Sigmoid colon (tissue), 7 donors: Measurements from ENCODE around the gene JAG2. TPM values are rescaled to one million over a fixed set of nuclear protein-coding genes. Genes with fewer than 3 reads are reported as not detected.

Source experiments
- DNase-seq: peaks from one replicate; pipeline ENCODE4 v3.0.0-alpha.2; 2019
- H3K27ac ChIP-seq, 4 donors: fragments of 200-600 bp; sonication (generic); one replicate each; pipeline ENCODE4 v1.5.1; 2016 to 2019; ENCODE audit warnings: mild to moderate bottlenecking in 1 of 4
- H3K27me3 ChIP-seq, 3 donors: fragments of 200-600 bp; sonication (generic); one replicate each; pipeline ENCODE4 v1.5.1; 2019; ENCODE audit warnings: mild to moderate bottlenecking in 1 of 3
- H3K36me3 ChIP-seq, 4 donors: fragments of 200-600 bp; sonication (generic); one replicate each; pipeline ENCODE4 v1.5.1; 2016 to 2019
- H3K4me1 ChIP-seq, 4 donors: fragments of 200-600 bp; sonication (generic); one replicate each; pipeline ENCODE4 v1.5.1; 2017 to 2019
- H3K4me3 ChIP-seq, 4 donors: fragments of 200-600 bp; sonication (generic); one replicate each; pipeline ENCODE4 v1.5.1; 2017 to 2019; ENCODE audit warnings: mild to moderate bottlenecking in 2 of 4, moderate library complexity in 1 of 4
- H3K9me3 ChIP-seq, 4 donors: fragments of 200-600 bp in 3 of 4; sonication (generic) in 3 of 4; one replicate each; pipeline versions ENCODE4 v1.5.1 to v1.6.1; 2013 to 2019
- CTCF ChIP-seq, 4 experiments: fragments of 450-650 bp in 3 of 4; fragments of 200-600 bp in 1 of 4; IDR thresholded peaks; one replicate each; pipeline ENCODE4 v1.5.1; 2016 to 2019; ENCODE audit warnings: antibody characterized with exemption in 4 of 4, mild to moderate bottlenecking in 3 of 4, moderate library complexity in 2 of 4
- EP300 ChIP-seq, 4 donors: sonication (generic); formaldehyde crosslinking; IDR thresholded peaks; one replicate each; pipeline ENCODE4 v1.6.1; 2017; ENCODE audit warnings: antibody characterized with exemption in 4 of 4
- POLR2A ChIP-seq, 2 donors: fragments of 450-650 bp; IDR thresholded peaks; one replicate each; pipeline ENCODE4 v1.6.1; 2016; ENCODE audit warnings: antibody characterized with exemption in 2 of 2, mild to moderate bottlenecking in 2 of 2, moderate library complexity in 2 of 2
- POLR2AphosphoS5 ChIP-seq, 4 donors: sonication (generic); formaldehyde crosslinking; IDR thresholded peaks; one replicate each; pipeline ENCODE4 v1.6.1; 2017; ENCODE audit warnings: antibody characterized with exemption in 4 of 4
- WGBS, 2 donors: extraction: QIAGEN DNeasy Blood & Tissue Kit; methylation state at CpG; one replicate each; pipeline ENCODE4 v1.1.7; 2013; 5-methylcytosine and 5-hydroxymethylcytosine counted together
- intact Hi-C: fragments of 100-400 bp; cut with DNase I; formaldehyde crosslinking; loops from one replicate; pipeline ENCODE4 v1.15.1; 2023
- polyA plus RNA-seq, 3 donors: library from polyadenylated mRNA; stranded (reverse); fragments of 200-250 nt; gene quantifications; one replicate each; pipeline ENCODE4 v1.2.3, GENCODE V29; 2013
- total RNA-seq, 4 donors: library from RNA; depleted of rRNA; stranded (reverse); fragments of >200 nt; gene quantifications; one replicate each; pipeline ENCODE4 v1.1.0, GENCODE V29; 2016
- donor health status: healthy with polysubstance abuse.
- donor health status: Bipolar disorder and iron deficiency.
- donor health status: healthy.

JAG2 gene
- total and polyA plus RNA-seq, 7 donors = 0.60 to 12.3 (median 3.2) TPM

- Histone ChIP-seq H3K9me3 (no peaks in the 10 kb centered on the region), H3K4me1 (no peaks in the 10 kb centered on the region), H3K27ac (no peak overlapping the region), H3K4me3 (no peak overlapping the region), H3K36me3 (no peaks in the 10 kb centered on the region), H3K27me3 (no peaks in the 10 kb centered on the region)
- intact Hi-C loops = no loop called here
- WGBS, 2 donors = 91 to 92% methylated on average over 15 of the region's 15 CpGs
- TF ChIP-seq POLR2A (IDR thresholded peaks at IDR 0.05) = no peak
- no peak for DNase-seq
Measured at GRCh38 chr14:105157872-105158271, 10.7 kb downstream of the JAG2 start.

GRCh38 chr14:105156414-105157375 lies 11.9 kb downstream of the JAG2 start:
- intact Hi-C loops = no loop called here
- TF ChIP-seq POLR2A (IDR thresholded peaks at IDR 0.05) = no peak
- TF ChIP-seq CTCF (IDR thresholded peaks at IDR 0.05) = no peak
- no peak for TF ChIP-seq POLR2AphosphoS5 (IDR thresholded peaks at IDR 0.05)
- no peak for TF ChIP-seq EP300 (IDR thresholded peaks at IDR 0.05)
- H3K27me3 ChIP-seq = no peaks in the 10 kb centered on the region
- WGBS, 2 donors = 86 to 87% methylated on average over 31 of the region's 31 CpGs
- no peak overlapping the region for H3K4me3 ChIP-seq
- no peak overlapping the region for H3K27ac ChIP-seq
- no peaks in the 10 kb centered on the region for H3K9me3 ChIP-seq
- H3K4me1 ChIP-seq = no peaks in the 10 kb centered on the region
- no peaks in the 10 kb centered on the region for H3K36me3 ChIP-seq
- DNase-seq = no peak

GRCh38 chr14:105155681-105156413 lies 12.7 kb downstream of the JAG2 start:
- no peak for TF ChIP-seq POLR2AphosphoS5 (IDR thresholded peaks at IDR 0.05)
- no peak for TF ChIP-seq EP300 (IDR thresholded peaks at IDR 0.05)
- no peak for TF ChIP-seq CTCF (IDR thresholded peaks at IDR 0.05)
- no peak for TF ChIP-seq POLR2A (IDR thresholded peaks at IDR 0.05)
- no peak for DNase-seq
- H3K36me3 ChIP-seq = no peaks in the 10 kb centered on the region
- no peaks in the 10 kb centered on the region for H3K9me3 ChIP-seq
- H3K27me3 ChIP-seq = no peaks in the 10 kb centered on the region
- H3K4me1 ChIP-seq = no peaks in the 10 kb centered on the region
- H3K27ac ChIP-seq = no peak overlapping the region
- H3K4me3 ChIP-seq = no peak overlapping the region
- intact Hi-C loops = no loop called here
- WGBS, 2 donors = 75 to 82% methylated on average over 48 of the region's 48 CpGs

GRCh38 chr14:105155071-105155651 lies 13.4 kb downstream of the JAG2 start:
- no peak for DNase-seq
- no peak overlapping the region for H3K4me3 ChIP-seq
- TF ChIP-seq EP300 (IDR thresholded peaks at IDR 0.05) = no peak
- H3K36me3 ChIP-seq = no peaks in the 10 kb centered on the region
- intact Hi-C loops = no loop called here
- no peaks in the 10 kb centered on the region for H3K4me1 ChIP-seq
- no peaks in the 10 kb centered on the region for H3K27me3 ChIP-seq
- 51 to 81% methylated on average over 24 of the region's 24 CpGs for WGBS, 2 donors
- no peak overlapping the region for H3K27ac ChIP-seq
- no peaks in the 10 kb centered on the region for H3K9me3 ChIP-seq

GRCh38 chr14:105154476-105154871 lies 14.1 kb downstream of the JAG2 start:
- no peaks in the 10 kb centered on the region for H3K27me3 ChIP-seq
- 76 to 78% methylated on average over 12 of the region's 12 CpGs for WGBS, 2 donors
- no peak for TF ChIP-seq CTCF (IDR thresholded peaks at IDR 0.05)
- no peak for TF ChIP-seq EP300 (IDR thresholded peaks at IDR 0.05)
- no peak for TF ChIP-seq POLR2AphosphoS5 (IDR thresholded peaks at IDR 0.05)
- no peak for TF ChIP-seq POLR2A (IDR thresholded peaks at IDR 0.05)
- intact Hi-C loops = no loop called here
- H3K27ac ChIP-seq = no peak overlapping the region
- no peaks in the 10 kb centered on the region for H3K9me3 ChIP-seq
- DNase-seq = no peak
- H3K4me3 ChIP-seq = no peak overlapping the region
- no peaks in the 10 kb centered on the region for H3K4me1 ChIP-seq
- no peaks in the 10 kb centered on the region for H3K36me3 ChIP-seq
